Measurements from ENCODE around the gene APOH.

- TF ChIP-seq CTCF (conservative IDR thresholded peaks at IDR 0.05; ENCODE audit: low read depth, low read length) (no peak), EZH2 (IDR thresholded peaks at IDR 0.05; ENCODE audit: borderline replicate concordance, low read depth, low read length, poor library complexity, severe bottlenecking) (no peak)
These were observed 50.6 kb downstream of the APOH start for GRCh38 chr17:66178642-66179041.
